Esophagus squamous epithelium (tissue), 4 donors: ENCODE measurements around the gene ST6GALNAC3.

Source experiments
- CTCF ChIP-seq, 6 experiments: fragments of 450-650 bp in 4 of 6; fragments of 200-600 bp in 2 of 6; sonication (generic) in 2 of 6; IDR thresholded peaks; one replicate each; pipeline ENCODE4 v1.5.1; 2016 to 2019; ENCODE audit warnings: antibody characterized with exemption in 6 of 6, mild to moderate bottlenecking in 4 of 6, moderate library complexity in 4 of 6
- POLR2A ChIP-seq, 4 donors: fragments of 450-650 bp; IDR thresholded peaks; one replicate each; pipeline ENCODE4 v1.6.1; 2017; ENCODE audit warnings: antibody characterized with exemption in 4 of 4, mild to moderate bottlenecking in 4 of 4, moderate library complexity in 3 of 4

GRCh38 chr1:76576876-76577524, 502.5 kb downstream of the ST6GALNAC3 start:
- no peak for TF ChIP-seq POLR2A (IDR thresholded peaks at IDR 0.05)
- TF ChIP-seq CTCF (IDR thresholded peaks at IDR 0.05): no peak
